ENCODE results near the gene SLC30A7.
"Not testable (repeated sequence)": the region's sequence is repeated elsewhere in the genome, so short reads cannot be mapped to it uniquely, and the experiment has no call there.

DNA sequence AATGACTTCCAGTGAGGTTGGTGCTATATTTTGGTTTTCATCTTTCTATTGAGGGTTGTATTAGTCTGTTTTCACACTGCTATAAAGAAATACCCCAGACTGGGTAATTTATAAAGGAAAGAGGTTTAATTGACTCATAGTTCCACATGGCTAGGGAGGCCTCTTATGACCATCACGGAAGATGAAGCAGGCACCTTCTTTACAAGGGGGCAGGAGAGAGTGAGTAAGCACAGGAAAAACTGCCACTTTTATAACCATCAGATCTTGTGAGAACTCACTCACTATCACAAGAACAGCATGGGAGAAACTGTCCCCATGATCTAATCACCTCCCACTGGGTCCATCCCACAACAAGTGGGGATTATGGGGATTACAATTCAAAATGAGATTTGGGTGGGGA is 6.9 kb upstream of the SLC30A7 start:
- TF ChIP-seq, protein P1, sequence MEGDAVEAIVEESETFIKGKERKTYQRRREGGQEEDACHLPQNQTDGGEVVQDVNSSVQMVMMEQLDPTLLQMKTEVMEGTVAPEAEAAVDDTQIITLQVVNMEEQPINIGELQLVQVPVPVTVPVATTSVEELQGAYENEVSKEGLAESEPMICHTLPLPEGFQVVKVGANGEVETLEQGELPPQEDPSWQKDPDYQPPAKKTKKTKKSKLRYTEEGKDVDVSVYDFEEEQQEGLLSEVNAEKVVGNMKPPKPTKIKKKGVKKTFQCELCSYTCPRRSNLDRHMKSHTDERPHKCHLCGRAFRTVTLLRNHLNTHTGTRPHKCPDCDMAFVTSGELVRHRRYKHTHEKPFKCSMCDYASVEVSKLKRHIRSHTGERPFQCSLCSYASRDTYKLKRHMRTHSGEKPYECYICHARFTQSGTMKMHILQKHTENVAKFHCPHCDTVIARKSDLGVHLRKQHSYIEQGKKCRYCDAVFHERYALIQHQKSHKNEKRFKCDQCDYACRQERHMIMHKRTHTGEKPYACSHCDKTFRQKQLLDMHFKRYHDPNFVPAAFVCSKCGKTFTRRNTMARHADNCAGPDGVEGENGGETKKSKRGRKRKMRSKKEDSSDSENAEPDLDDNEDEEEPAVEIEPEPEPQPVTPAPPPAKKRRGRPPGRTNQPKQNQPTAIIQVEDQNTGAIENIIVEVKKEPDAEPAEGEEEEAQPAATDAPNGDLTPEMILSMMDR (IDR thresholded peaks at IDR 0.05; ENCODE audit: low read depth, low read length): not testable (repeated sequence)
- not testable (repeated sequence) for TF ChIP-seq EZH2phosphoT487 (IDR thresholded peaks at IDR 0.05; ENCODE audit: low read depth)
